ENCODE data around the gene ASCC1.
"Not testable (repeated sequence)": the region's sequence is repeated elsewhere in the genome, so short reads cannot be mapped to it uniquely, and the experiment has no call there.

Gene ASCC1

GRCh38 chr10:72108830-72109635, 107.0 kb downstream of the ASCC1 start:
- no peak for DNase-seq (ENCODE audit: extremely low read depth, insufficient read length)

GRCh38 chr10:72108004-72108370, 108.1 kb downstream of the ASCC1 start:
- H3K36me3 ChIP-seq (ENCODE audit: control insufficient read depth, insufficient read depth, low read length); H3K4me3 ChIP-seq (replicated peaks; ENCODE audit: low read depth, low read length); DNase-seq (ENCODE audit: extremely low read depth, insufficient read length); H3K27me3 ChIP-seq (replicated peaks; ENCODE audit: control insufficient read depth, insufficient read depth, low read length): not testable (repeated sequence)

More at GRCh38 chr10:72108830-72109635, 107.0 kb downstream of the ASCC1 start:
- H3K36me3 ChIP-seq (ENCODE audit: control insufficient read depth, insufficient read depth, low read length), result peaks cover 1% of the 10 kb centered on the region; the same call in 1 of the 2 replicates
- no peak for TF ChIP-seq CTCF (IDR thresholded peaks at IDR 0.05; ENCODE audit: insufficient read depth, low read length, poor library complexity, severe bottlenecking)
- H3K27me3 ChIP-seq (replicated peaks; ENCODE audit: control insufficient read depth, insufficient read depth, low read length), result no peaks in the 10 kb centered on the region
- no peak overlapping the region for H3K4me3 ChIP-seq (replicated peaks; ENCODE audit: low read depth, low read length)

- no peak for TF ChIP-seq CTCF (IDR thresholded peaks at IDR 0.05; ENCODE audit: insufficient read depth, low read length, poor library complexity, severe bottlenecking)
- DNase-seq (ENCODE audit: extremely low read depth, insufficient read length), result no peak
- no peak overlapping the region for H3K4me3 ChIP-seq (replicated peaks; ENCODE audit: low read depth, low read length)
Observed at GRCh38 chr10:72107325-72108003, 108.6 kb downstream of the ASCC1 start.

GRCh38 chr10:72106896-72107295, 109.2 kb downstream of the ASCC1 start:
- DNase-seq (ENCODE audit: extremely low read depth, insufficient read length), result no peak
- no peak overlapping the region for H3K4me3 ChIP-seq (replicated peaks; ENCODE audit: low read depth, low read length)

More at GRCh38 chr10:72107325-72108003, 108.6 kb downstream of the ASCC1 start:
- Histone ChIP-seq H3K36me3 (ENCODE audit: control insufficient read depth, insufficient read depth, low read length) (0 out of 2 replicates have a peak, but pooled peaks cover 2% of the 10 kb centered on the region), H3K27me3 (replicated peaks; ENCODE audit: control insufficient read depth, insufficient read depth, low read length) (no peaks in the 10 kb centered on the region)

GRCh38 chr10:72106154-72106849, 109.8 kb downstream of the ASCC1 start:
- TF ChIP-seq CTCF (IDR thresholded peaks at IDR 0.05; ENCODE audit: insufficient read depth, low read length, poor library complexity, severe bottlenecking), result no peak
- no peak overlapping the region for H3K4me3 ChIP-seq (replicated peaks; ENCODE audit: low read depth, low read length)
- peaks cover 2% of the 10 kb centered on the region; the same call in 1 of the 2 replicates for H3K36me3 ChIP-seq (ENCODE audit: control insufficient read depth, insufficient read depth, low read length)
- no peaks in the 10 kb centered on the region for H3K27me3 ChIP-seq (replicated peaks; ENCODE audit: control insufficient read depth, insufficient read depth, low read length)
- DNase-seq (ENCODE audit: extremely low read depth, insufficient read length), result no peak

More at GRCh38 chr10:72106896-72107295, 109.2 kb downstream of the ASCC1 start:
- Histone ChIP-seq H3K36me3 (ENCODE audit: control insufficient read depth, insufficient read depth, low read length) (peaks cover 2% of the 10 kb centered on the region; the same call in 1 of the 2 replicates), H3K27me3 (replicated peaks; ENCODE audit: control insufficient read depth, insufficient read depth, low read length) (no peaks in the 10 kb centered on the region)
- no peak for TF ChIP-seq CTCF (IDR thresholded peaks at IDR 0.05; ENCODE audit: insufficient read depth, low read length, poor library complexity, severe bottlenecking)
